Left renal cortex interstitium (tissue), 4 donors: ENCODE data around the gene NRAS. TPM values are rescaled to one million over a fixed set of nuclear protein-coding genes. Genes with fewer than 3 reads are reported as not detected.
A peak's percentile ranks its signal among the peaks of the same experiment; 100 is the strongest.
"Not testable (repeated sequence)": the region's sequence is repeated elsewhere in the genome, so short reads cannot be mapped to it uniquely, and the experiment has no call there.

Source experiments
- DNase-seq, 4 donors: peaks; one replicate each; pipeline ENCODE4 v3.0.0-alpha.2; 2013; ENCODE audit warnings: low read depth in 4 of 4, low spot score in 2 of 4, missing footprints in 1 of 4
- polyA plus RNA-seq, 4 donors: library from polyadenylated mRNA; unstranded; fragments of 120-200 nt; gene quantifications; one replicate each; pipeline ENCODE4 v1.2.1, GENCODE V29; 2013; ENCODE audit not compliant: insufficient read length in 4 of 4

NRAS gene
- 10 to 100 TPM; 54.6 to 73.0 (median 69.2) TPM for polyA plus RNA-seq

- peak; percentile 77 to 90 (median 86) for DNase-seq
These were observed at the start of gene NRAS for GRCh38 chr1:114716304-114717170. Gene NRAS, minus strand, starts transcription at chr1:114716771. Its CDS starts 611 bp downstream, at chr1:114716160.

- DNase-seq: no peak
These were observed 48.1 kb upstream of the NRAS start for GRCh38 chr1:114764689-114765088.

- peak in 1 of 4 donors; percentile 3 for DNase-seq
These were observed 41.8 kb upstream of the NRAS start for GRCh38 chr1:114758256-114758832.

- peak; percentile 95 to 97 (median 96) for DNase-seq
These were observed 41.1 kb upstream of the NRAS start, which contains the start of gene CSDE1 for GRCh38 chr1:114757455-114758255. Gene CSDE1, minus strand, starts transcription at chr1:114757984. Its CDS starts 18,094 bp downstream, at chr1:114739890.

GRCh38 chr1:114756949-114757454 lies 40.4 kb upstream of the NRAS start:
- DNase-seq: peak in 1 of 4 donors; percentile 13

GRCh38 chr1:114756009-114756892 lies 39.7 kb upstream of the NRAS start:
- no peak for DNase-seq

GRCh38 chr1:114755006-114755931 lies 38.7 kb upstream of the NRAS start:
- no peak for DNase-seq

GRCh38 chr1:114753702-114754101 lies 37.1 kb upstream of the NRAS start:
- not testable (repeated sequence) for DNase-seq

GRCh38 chr1:114753143-114753542 lies 36.6 kb upstream of the NRAS start:
- no peak for DNase-seq

- no peak for DNase-seq
These were observed 34.2 kb upstream of the NRAS start for GRCh38 chr1:114750780-114751179.

- DNase-seq: no peak
These were observed 33.3 kb upstream of the NRAS start for GRCh38 chr1:114749835-114750234.

GRCh38 chr1:114746450-114747121 lies 30.0 kb upstream of the NRAS start:
- DNase-seq: no peak

- no peak for DNase-seq
These were observed 28.7 kb upstream of the NRAS start for GRCh38 chr1:114745291-114745690.

- DNase-seq: no peak
These were observed 25.6 kb upstream of the NRAS start for GRCh38 chr1:114741963-114742746.

GRCh38 chr1:114740331-114740730 lies 23.8 kb upstream of the NRAS start:
- DNase-seq: no peak

- DNase-seq: no peak
These were observed 20.8 kb upstream of the NRAS start for GRCh38 chr1:114737314-114737849.

GRCh38 chr1:114735479-114735878 lies 18.9 kb upstream of the NRAS start:
- DNase-seq: no peak
